ENCODE data around the gene KRTAP10-8.
"Not testable (repeated sequence)": the region's sequence is repeated elsewhere in the genome, so short reads cannot be mapped to it uniquely, and the experiment has no call there.

The KRTAP10-8 gene

DNA sequence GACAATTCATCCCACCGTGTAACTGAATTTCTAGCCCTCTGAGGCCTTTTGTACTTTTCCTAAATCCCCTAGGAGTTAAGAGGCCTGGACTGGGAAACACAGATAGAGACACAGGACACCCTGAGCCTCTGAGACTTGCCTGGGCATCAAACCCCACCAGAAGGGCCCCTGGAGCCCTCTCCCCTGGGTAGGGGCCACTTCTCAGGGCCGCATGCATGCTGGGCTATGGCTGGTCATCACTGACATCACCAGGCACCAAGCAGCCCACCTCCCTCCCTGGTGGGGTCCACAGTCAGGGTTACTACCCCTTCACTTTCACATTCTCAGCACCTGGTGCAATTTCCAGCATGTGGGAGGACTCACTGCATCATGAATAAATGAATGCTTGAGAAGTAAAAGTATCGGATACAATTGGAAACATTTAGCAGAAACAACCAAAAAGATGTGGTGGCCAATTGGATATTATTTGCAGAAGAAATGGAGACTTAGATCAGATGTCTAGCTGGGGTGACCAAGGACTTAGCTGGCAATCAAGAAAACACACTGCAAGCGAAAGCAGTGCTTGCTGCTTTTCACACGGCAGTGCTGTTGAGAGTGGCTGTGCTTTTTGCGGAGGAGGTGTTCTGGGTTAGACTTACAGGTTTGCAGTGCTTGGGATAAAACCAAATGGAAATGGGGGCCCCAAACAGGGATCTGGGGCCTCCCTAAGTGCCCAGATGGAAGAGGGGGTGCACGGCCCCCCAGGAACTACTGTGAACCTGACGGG lies 12.4 kb upstream of the KRTAP10-8 start:
- no peak overlapping the region for H3K4me2 ChIP-seq (ENCODE audit: low read length)
- H3K4me1 ChIP-seq (ENCODE audit: control insufficient read depth, low read length) = no peaks in the 10 kb centered on the region
- no peaks in the 10 kb centered on the region for H4K20me1 ChIP-seq (ENCODE audit: control insufficient read depth, insufficient read depth, low read depth, low read length)
- H3K4me3 ChIP-seq (ENCODE audit: low read length) = no peak overlapping the region
- H3K27me3 ChIP-seq (ENCODE audit: control insufficient read depth, low read length) = 0 out of 2 replicates have a peak, but pooled peaks cover 3% of the 10 kb centered on the region
- H3K9me3 ChIP-seq (ENCODE audit: control insufficient read depth, insufficient read depth, low read length) = no peaks in the 10 kb centered on the region
- H3K27ac ChIP-seq (ENCODE audit: low read depth, low read length) = no peak overlapping the region
- no peaks in the 10 kb centered on the region for H3K9me2 ChIP-seq (replicated peaks; ENCODE audit: control insufficient read depth, low read length)
- no peaks in the 10 kb centered on the region for H3F3A ChIP-seq (ENCODE audit: control insufficient read depth, insufficient read depth)
- TF ChIP-seq, protein P1, sequence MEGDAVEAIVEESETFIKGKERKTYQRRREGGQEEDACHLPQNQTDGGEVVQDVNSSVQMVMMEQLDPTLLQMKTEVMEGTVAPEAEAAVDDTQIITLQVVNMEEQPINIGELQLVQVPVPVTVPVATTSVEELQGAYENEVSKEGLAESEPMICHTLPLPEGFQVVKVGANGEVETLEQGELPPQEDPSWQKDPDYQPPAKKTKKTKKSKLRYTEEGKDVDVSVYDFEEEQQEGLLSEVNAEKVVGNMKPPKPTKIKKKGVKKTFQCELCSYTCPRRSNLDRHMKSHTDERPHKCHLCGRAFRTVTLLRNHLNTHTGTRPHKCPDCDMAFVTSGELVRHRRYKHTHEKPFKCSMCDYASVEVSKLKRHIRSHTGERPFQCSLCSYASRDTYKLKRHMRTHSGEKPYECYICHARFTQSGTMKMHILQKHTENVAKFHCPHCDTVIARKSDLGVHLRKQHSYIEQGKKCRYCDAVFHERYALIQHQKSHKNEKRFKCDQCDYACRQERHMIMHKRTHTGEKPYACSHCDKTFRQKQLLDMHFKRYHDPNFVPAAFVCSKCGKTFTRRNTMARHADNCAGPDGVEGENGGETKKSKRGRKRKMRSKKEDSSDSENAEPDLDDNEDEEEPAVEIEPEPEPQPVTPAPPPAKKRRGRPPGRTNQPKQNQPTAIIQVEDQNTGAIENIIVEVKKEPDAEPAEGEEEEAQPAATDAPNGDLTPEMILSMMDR (IDR thresholded peaks at IDR 0.05; ENCODE audit: low read depth, low read length, poor library complexity, severe bottlenecking) = no peak
- TF ChIP-seq EZH2phosphoT487 (IDR thresholded peaks at IDR 0.05; ENCODE audit: borderline replicate concordance, low read length) = no peak
- H3K36me3 ChIP-seq (ENCODE audit: control insufficient read depth, low read length) = no peaks in the 10 kb centered on the region
- H3K79me2 ChIP-seq (ENCODE audit: control insufficient read depth, low read length) = no peaks in the 10 kb centered on the region

- not testable (repeated sequence) for H3K79me2 ChIP-seq (ENCODE audit: control insufficient read depth, low read length); H3F3A ChIP-seq (ENCODE audit: control insufficient read depth, insufficient read depth); H3K36me3 ChIP-seq (ENCODE audit: control insufficient read depth, low read length); H3K27me3 ChIP-seq (ENCODE audit: control insufficient read depth, low read length); H3K9me3 ChIP-seq (ENCODE audit: control insufficient read depth, insufficient read depth, low read length); H3K9me2 ChIP-seq (replicated peaks; ENCODE audit: control insufficient read depth, low read length); H3K27ac ChIP-seq (ENCODE audit: low read depth, low read length); H3K4me1 ChIP-seq (ENCODE audit: control insufficient read depth, low read length); H4K20me1 ChIP-seq (ENCODE audit: control insufficient read depth, insufficient read depth, low read depth, low read length); H3K4me3 ChIP-seq (ENCODE audit: low read length); H3K4me2 ChIP-seq (ENCODE audit: low read length)
Measured at GRCh38 chr21:44600118-44600978, 11.5 kb upstream of the KRTAP10-8 start, which contains the start of gene KRTAP10-7. TSS of gene KRTAP10-7 (plus strand) at chr21:44600597. CDS start at chr21:44600622, 25 bp downstream.

DNA sequence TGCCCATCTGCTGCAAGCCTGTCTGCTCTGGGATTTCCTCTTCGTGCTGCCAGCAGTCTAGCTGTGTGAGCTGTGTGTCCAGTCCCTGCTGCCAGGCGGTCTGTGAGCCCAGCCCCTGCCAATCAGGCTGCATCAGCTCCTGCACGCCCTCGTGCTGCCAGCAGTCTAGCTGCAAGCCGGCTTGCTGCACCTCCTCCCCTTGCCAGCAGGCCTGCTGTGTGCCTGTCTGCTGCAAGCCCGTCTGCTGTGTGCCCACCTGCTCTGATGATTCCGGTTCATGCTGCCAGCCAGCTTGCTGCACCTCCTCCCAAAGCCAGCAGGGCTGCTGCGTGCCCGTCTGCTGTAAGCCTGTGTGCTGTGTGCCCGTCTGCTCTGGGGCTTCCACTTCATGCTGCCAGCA lies 10.8 kb upstream of the KRTAP10-8 start:
- not testable (repeated sequence) for H3K27me3 ChIP-seq (ENCODE audit: control insufficient read depth, low read length); H3K4me1 ChIP-seq (ENCODE audit: control insufficient read depth, low read length); H3K4me3 ChIP-seq (ENCODE audit: low read length); H3K27ac ChIP-seq (ENCODE audit: low read depth, low read length); H3K9me3 ChIP-seq (ENCODE audit: control insufficient read depth, insufficient read depth, low read length); H3K36me3 ChIP-seq (ENCODE audit: control insufficient read depth, low read length); H3F3A ChIP-seq (ENCODE audit: control insufficient read depth, insufficient read depth); H3K79me2 ChIP-seq (ENCODE audit: control insufficient read depth, low read length); H3K9me2 ChIP-seq (replicated peaks; ENCODE audit: control insufficient read depth, low read length); H3K4me2 ChIP-seq (ENCODE audit: low read length); H4K20me1 ChIP-seq (ENCODE audit: control insufficient read depth, insufficient read depth, low read depth, low read length)

DNA sequence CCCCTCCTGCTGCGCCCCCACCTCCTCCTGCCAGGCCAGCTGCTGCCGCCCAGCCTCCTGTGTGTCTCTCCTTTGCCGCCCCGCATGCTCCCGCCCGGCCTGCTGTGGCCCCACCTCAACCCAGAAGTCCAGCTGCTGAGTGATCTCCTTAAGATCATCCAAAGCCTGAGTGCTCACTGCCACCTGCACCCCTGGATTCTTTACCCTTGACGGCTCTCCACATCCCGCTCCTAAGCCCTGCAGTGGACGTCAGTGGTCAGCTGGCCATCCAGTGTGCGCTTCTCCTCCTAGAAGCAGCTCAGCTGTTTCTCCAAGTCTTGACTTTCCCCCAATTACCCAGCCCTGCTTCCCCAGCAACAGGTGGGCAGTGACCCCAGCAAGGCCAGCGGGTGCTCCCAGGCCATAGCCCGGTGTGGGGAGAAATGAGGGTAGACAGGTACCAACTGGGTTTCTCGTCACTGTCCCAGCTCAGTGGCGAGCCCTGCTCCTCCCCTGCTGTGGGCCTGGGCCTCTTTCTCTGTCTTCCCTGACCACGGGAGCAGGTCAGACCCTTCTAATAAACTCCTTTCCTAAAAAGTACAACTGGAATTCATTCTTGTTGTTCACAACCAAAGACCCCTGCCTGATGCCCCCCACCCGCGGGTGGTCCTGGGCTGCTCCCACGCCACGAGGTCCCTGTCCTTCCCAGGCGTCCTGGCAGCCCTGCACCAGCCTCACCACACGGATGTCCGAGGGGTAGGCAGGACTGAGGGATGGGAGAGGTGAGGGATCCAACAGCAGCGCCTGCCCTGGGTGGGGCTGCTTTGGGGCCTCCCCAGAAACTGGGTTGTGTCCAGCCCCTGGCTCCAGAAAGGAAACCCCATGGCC lies 10.1 kb upstream of the KRTAP10-8 start:
- H3K4me2 ChIP-seq (ENCODE audit: low read length) = no peak overlapping the region
- H3K4me1 ChIP-seq (ENCODE audit: control insufficient read depth, low read length) = no peaks in the 10 kb centered on the region
- no peaks in the 10 kb centered on the region for H3K9me2 ChIP-seq (replicated peaks; ENCODE audit: control insufficient read depth, low read length)
- no peaks in the 10 kb centered on the region for H3K79me2 ChIP-seq (ENCODE audit: control insufficient read depth, low read length)
- H3K4me3 ChIP-seq (ENCODE audit: low read length) = no peak overlapping the region
- no peak overlapping the region for H3K27ac ChIP-seq (ENCODE audit: low read depth, low read length)
- no peaks in the 10 kb centered on the region for H4K20me1 ChIP-seq (ENCODE audit: control insufficient read depth, insufficient read depth, low read depth, low read length)
- TF ChIP-seq, protein P1 (IDR thresholded peaks at IDR 0.05; ENCODE audit: low read depth, low read length, poor library complexity, severe bottlenecking) = no peak
- TF ChIP-seq EZH2phosphoT487 (IDR thresholded peaks at IDR 0.05; ENCODE audit: borderline replicate concordance, low read length) = no peak
- no peaks in the 10 kb centered on the region for H3K36me3 ChIP-seq (ENCODE audit: control insufficient read depth, low read length)
- no peaks in the 10 kb centered on the region for H3F3A ChIP-seq (ENCODE audit: control insufficient read depth, insufficient read depth)
- no peaks in the 10 kb centered on the region for H3K27me3 ChIP-seq (ENCODE audit: control insufficient read depth, low read length)
- H3K9me3 ChIP-seq (ENCODE audit: control insufficient read depth, insufficient read depth, low read length) = no peaks in the 10 kb centered on the region
